HG03066 (cell line): ENCODE data around the gene DYNC1H1.
"Not testable (repeated sequence)": the region's sequence is repeated elsewhere in the genome, so short reads cannot be mapped to it uniquely, and the experiment has no call there.

Experiments used
- ATAC-seq: cut with Tn5 transposase; IDR thresholded peaks from one replicate; pipeline ENCODE4 v1.9.1; 2021; ENCODE audit warnings: low read depth; ENCODE audit not compliant: unreplicated experiment

Gene DYNC1H1

GRCh38 chr14:102057480-102058114 is 93.2 kb downstream of the DYNC1H1 start:
- no peak for ATAC-seq

DNA sequence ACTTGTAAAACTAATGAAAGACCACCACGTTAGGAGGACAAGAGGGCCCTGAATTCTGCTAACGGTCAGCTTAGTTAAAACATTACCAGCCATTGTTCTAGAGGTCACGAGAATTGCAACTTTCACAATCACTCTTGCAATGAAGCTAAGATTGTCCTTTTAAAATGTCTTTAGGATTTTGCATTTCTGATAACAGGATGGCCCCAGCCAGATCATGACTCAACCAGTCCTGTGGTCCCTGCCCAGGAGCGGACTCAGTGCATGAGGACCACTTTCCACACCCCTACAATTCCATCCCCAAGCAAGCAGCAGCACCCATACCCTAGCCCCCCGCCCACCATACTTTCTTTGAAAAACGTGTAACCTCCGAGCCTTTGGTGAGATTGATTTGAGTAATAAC is 93.8 kb downstream of the DYNC1H1 start:
- ATAC-seq, result no peak

DNA sequence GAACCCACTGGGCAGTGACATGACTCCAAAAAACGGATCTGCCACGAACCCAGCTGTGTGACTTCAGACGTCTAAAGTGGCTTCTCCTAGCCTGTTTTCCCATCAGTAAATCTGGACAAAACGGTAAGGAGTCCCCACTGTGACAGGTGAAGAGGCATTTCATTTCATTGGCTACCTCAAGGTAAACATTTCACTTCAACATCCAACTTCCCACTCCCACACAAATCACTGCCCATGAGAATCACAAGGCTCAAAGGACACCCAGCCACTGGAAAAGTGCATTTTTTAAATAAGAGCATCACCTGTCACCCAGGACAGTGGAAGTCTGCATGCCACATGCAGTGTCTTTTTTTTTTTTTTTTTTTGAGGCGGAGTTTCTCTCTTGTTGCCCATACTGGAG is 94.6 kb downstream of the DYNC1H1 start:
- ATAC-seq, result no peak

DNA sequence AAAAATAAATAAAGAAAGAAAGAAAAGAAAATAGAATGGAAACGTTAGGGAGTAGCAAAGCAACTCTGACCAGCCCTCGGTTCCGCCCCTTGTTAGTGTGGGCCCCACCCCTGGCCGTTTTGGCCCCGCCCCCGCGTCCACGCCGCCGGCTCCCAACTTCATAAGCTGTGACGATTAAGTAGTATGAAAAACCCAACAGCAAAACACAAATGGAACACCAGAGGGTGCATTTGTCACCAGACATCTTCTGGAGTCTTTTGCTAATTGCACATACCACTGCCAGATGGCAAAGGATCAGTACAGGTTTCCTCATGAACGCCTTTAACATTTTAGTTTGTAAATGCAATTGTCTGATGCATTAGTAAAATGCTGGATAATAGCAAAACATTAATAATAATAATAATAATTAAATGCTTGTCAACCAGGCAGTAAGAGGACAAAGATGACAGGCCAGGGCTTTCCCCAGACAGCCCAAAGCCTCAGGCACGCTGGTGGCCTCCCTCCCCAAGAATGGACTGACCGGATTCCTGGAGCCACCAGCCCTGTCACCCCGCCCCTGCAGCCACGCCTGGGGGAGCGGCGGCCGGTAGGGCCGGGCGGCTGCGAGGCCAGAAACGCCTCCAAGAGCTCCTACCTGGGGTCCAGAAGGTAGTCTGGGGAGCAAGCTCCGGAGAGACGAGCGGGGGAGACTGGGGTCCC is 98.9 kb downstream of the DYNC1H1 start:
- no peak for ATAC-seq

- ATAC-seq, result no peak
These were observed 99.5 kb downstream of the DYNC1H1 start for GRCh38 chr14:102063808-102064429.

- ATAC-seq, result not testable (repeated sequence)
These were observed 100.2 kb downstream of the DYNC1H1 start for GRCh38 chr14:102064590-102064989.

DNA sequence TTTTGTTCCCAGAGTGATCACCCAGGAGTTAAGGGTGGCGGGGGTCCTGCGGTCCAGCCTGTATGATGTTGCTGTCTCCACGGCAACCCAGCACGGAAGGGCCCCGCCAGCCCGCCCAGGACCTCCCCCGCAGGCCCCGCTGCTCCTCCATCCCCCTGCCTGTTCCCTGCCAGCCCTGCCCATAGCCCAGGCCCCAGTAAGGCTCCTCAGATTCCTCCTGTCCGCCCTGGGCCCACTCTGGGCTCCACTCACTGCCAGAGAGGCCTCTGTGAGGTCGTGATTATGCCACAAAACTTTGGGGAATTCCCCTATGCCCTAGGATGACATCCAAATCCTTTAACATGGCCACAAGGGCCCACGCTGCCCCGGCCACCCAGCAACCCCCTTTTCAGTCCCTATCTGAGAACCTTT is 101.7 kb downstream of the DYNC1H1 start:
- ATAC-seq, result no peak

DNA sequence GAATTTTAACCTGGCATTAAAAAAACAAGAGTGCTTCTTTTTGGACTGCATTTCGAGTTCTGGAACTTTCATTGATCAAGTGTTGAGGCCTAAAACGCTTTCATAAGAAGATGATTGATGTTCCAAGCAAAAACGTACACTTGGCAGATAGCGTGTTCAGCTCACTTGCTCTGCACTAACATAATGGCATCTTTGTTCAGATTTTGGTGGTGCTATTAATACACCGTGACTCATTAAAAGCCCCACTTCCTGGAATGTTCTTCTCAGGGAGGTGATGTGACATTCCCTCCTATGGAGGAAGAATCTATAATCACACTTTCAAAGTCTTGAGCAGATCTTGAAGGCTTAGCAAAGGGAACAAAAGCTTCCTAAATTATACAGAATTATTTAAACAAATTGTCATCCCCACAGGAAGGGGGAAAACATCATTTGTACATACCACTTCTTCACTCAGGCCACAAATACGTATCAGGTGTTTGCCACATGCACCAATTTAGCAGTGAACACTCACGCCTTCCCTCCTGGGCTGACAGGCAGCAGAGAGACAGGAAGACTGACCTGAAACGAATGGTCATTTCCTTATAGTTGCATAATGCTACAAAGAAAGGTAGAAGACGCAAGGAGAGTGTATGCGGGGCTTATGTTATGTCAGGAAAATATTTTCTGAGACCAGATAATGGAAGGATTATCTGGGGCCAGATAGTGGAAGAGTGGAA is 107.1 kb downstream of the DYNC1H1 start:
- no peak for ATAC-seq

DNA sequence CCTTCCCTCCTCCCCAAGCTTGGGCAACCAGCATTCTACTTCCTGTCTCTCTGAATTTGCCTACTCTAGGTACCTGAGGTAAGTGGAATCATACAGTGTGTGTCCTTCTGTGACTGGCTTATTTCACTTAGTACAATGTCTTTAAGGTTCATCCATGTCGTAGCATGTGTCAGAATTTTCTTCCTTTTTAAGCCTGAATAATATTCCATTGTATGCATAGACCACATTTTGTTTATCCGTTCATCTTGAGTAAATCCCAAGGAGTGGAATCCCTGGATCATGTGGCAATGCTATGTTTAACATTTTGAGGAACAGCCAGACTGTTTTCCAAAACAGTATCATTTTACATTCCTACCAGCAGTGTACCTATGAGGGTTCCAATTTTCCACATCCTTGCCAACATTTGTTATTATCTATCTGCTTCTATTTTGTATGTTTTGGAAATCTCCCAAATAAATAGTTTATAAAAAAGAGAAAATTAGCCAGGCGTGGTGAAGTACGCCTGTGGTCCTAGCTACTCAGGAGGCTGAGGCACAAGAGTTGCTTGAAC is 110.1 kb downstream of the DYNC1H1 start:
- ATAC-seq, result no peak

- no peak for ATAC-seq
These were observed 110.8 kb downstream of the DYNC1H1 start for GRCh38 chr14:102075155-102075554.

DNA sequence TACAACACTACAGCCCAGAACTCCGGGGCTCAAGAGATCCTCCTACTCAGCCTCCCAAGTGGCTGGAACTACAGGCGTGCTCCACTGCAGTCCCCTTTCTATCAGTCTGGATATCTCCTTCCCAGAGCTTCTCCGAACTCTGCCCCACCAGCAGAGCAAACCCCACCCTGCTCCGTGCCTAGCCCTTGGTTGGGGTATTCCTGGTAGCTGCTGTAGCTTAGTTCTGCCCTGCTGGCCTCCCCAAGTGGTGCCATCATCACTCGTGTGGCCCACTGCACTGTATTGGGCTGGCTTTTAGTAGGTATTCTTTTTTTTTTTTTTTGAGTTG is 113.0 kb downstream of the DYNC1H1 start:
- no peak for ATAC-seq

DNA sequence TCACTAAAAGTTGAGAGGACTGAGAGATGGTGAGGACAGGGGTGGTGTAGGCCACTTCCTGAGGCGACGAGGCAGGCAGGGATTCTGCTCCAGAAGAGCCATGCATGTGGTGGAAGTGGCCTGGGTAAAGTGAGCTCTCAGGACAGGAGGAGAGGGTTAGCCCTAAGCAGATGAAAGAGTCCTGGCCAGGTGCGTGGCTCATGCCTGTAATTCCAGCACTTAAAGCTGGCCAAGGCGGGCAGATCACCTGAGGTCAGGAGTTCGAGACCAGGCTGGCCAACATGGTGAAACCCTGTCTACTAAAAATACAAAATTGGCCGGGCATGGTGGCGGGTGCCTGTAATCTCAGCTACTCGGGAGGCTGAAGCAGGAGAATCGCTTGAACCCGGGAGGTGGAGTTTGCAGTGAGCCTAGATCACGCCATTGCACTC is 114.0 kb downstream of the DYNC1H1 start:
- ATAC-seq, result not testable (repeated sequence)

DNA sequence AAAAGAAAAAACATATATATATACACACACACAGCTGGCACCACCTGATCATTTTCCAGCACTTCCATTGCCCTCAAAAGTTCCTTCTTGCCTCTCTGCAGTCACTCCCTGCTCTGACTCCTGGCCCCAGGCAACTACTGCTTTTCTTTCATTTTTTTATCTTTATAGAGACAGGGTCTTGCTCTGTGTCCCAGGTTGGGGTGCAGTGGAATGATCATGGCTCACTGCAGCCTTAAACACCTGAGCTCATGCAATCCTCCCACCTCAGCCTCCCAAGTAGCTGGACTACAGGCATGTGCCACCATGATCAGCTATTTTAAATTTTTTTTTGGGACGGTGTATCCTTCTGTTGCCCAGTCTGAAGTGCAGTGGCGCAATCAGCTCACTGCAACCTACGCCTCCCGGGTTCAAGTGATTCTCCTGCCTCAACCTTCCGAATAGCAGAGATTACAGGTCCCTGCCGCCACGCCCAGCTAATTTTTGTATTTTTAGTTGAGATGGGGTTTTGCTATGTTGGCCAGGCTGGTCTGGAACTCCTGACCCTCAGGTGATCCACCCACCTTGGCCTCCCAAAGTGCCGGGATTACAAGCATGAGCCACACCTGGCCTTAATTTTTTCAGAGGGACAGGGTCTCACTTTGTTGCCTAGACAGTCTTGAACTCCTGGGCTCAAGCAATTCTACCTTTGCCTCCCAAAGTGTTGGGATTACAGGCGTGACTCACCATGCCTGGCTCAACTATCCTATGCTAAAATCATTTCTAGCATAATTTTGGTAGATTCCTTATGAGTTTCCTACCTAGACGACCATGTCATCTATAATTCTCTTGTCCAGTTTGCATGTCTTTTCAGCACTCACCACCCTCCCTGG is 114.7 kb downstream of the DYNC1H1 start:
- ATAC-seq, result no peak

DNA sequence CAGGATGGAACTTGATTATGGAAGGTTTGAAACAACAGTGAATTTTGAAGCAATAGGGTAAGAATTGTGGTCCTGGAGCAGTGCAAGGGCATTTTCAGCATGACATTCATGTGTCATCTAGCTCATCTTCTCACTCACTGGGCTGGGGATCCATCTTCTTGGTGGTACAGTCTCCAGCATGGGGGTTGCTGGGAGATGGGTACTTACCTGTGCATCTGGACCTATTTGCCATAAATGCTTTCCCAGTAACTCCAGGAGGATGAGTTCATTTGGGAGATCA is 115.3 kb downstream of the DYNC1H1 start:
- no peak for ATAC-seq

- ATAC-seq, result no peak
These were observed 116.1 kb downstream of the DYNC1H1 start for GRCh38 chr14:102080183-102081080.

DNA sequence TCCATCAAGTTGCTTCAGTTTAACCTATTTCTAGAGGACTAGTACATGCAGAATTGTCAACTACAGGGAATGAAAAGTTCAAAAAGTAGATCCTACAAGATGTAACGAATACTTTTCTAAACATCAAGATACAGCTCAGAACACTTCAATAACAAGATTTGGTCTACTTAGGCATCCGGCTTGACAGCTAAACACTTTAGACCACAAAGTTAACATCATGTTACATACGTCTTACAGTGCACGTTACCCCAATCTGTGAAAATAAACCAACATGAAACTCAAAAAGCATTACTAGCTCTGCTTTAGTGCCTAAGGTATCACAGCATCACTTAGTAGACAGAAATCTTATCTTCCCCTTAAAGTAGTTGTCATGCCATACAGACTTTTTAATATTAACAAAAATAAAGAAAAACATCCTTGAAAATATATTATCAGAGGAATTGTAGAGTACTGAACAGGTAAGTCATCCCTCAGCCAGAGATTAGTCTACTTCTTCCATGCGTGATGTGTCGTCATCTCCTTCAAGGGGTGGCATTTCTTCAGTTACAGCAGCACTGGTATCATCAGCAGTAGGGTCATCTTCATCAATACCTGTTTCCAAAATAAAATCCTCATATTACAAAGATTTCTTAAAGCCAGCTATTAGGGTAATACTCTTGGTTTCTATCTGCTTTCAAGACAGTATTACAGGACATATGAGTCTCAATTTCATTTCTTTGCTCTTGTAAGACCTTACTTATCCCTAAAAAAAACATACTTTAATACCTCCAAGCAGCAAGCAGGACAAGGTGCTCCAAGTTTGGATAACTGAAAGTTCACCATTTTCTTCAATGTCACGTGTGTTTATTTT is 117.1 kb downstream of the DYNC1H1 start:
- no peak for ATAC-seq

DNA sequence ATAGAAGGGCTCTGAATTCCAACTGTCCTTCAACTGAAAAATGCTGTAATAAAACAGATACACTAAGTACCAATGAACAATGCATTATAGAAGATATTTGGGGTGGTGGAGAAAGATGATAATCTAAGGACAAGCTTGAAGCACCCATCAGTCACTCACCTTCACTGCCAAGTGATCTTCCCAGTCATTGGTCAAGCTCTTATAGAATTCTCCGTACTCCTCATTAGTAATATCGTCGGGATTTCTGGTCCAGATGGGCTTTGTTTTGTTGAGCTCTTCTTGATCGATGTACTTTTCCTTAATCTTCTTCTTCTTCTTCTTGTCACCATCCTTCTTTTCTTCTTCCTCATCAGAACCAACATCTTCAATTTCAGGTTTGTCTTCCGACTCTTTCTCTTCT is 120.1 kb downstream of the DYNC1H1 start:
- ATAC-seq, result not testable (repeated sequence)

GRCh38 chr14:102084931-102085330 is 120.6 kb downstream of the DYNC1H1 start:
- ATAC-seq, result no peak

GRCh38 chr14:102085488-102085887 is 121.1 kb downstream of the DYNC1H1 start:
- no peak for ATAC-seq
